SKM-1 treated with dmso at 0.1 percent for 144 hours (cell line): Measurements from ENCODE around the gene MOB1B.
"Not testable (repeated sequence)": the region's sequence is repeated elsewhere in the genome, so short reads cannot be mapped to it uniquely, and the experiment has no call there.

ENCODE experiments used
- DNase-seq: peaks from one replicate; lab custom pipeline; 2025; ENCODE audit not compliant: unreplicated experiment; lab: John Stamatoyannopoulos, UW

The MOB1B gene

DNA sequence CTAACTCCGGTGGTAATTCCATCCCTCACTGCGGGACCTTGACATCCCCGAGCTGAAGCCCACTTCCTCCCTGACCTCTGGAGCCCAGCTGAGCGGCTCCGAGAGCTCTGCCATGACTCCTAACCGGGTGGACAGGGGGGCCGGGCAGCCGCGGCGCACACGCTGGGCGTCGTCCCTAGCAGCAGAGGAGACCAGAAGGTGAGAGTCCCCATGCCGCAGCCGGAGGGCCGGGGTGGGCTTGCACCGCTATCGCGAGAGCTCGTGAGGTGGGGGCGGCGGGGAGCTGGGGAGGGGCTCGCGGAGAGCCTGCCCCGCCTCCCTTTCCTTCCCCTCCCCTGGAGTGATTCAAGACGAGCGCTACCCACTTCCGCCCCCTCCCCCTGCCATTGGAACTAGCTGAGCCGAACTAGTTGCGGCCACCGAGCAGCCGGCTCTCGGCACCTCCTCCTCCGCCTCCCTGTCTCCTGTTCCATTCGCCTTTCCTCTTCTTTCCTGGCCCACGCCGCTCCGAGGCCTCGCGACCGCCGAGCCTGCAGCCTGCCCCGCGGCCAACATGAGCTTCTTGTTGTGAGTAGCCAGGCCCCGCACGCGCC lies at the start of gene MOB1B:
TSS of gene MOB1B (plus strand) at position 386 of the 593 bp plus-strand sequence. CDS start at position 554, 168 bp downstream.
- DNase-seq = peak; percentile 83

DNA sequence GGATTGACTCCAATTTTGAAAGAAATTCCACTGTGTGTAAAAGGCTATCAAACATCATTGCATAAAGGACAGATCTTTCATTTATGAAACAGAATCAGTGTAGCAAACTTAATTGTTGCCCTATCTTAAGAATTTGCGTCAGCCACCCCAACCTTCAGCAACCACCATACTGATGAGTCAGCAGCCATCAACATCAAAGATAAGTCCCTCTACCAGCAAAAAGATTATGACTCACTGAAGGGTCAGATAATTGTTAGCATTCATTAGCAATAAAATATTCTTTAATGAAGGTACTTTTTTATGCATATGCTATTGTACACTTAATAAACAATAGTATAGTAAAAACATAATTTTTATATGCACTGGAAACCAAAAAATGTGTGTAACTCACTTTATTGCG lies 46.7 kb upstream of the MOB1B start:
- DNase-seq = no peak

GRCh38 chr4:70858454-70858853 lies 43.7 kb upstream of the MOB1B start:
- DNase-seq = no peak

DNA sequence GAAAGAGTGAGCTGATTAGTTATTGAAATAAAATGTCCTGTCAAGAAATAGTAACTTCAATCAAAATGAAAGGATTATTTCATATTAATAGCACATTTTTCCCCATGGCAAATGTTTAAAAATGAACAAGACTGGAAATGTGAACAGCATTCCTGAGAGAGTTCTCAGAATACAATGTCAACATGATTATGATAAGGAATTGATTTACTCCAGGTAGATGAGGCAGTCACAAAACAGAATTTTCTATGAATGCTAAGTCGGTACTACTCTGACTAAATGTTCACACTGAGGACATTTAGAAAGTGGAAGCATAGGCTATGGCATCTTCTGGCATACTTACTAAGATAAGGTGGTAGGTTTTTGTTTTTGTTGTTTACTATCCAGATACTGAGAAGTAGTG lies 43.1 kb upstream of the MOB1B start:
- no peak for DNase-seq

GRCh38 chr4:70863099-70863790 lies 38.9 kb upstream of the MOB1B start:
- DNase-seq = no peak

DNA sequence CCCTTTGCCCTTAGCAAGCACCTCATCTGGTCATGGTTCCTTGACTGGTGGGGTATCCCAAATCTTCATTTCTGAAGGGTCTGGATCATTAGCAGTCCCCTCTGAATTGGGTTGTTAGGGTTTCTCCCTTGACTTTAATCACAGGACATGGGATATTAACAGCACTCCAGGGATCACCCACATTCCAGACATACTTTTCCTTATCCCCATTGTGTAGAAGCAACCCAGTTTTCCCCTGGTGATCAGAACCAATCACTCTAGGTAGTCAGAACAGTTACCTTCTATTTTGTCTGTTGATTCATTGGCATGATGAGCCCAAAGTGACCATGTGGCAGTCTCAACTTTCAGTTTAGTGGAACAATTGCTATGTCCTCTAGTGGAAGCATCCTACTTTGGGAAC lies 33.4 kb upstream of the MOB1B start:
- no peak for DNase-seq

GRCh38 chr4:70873216-70873615 lies 29.0 kb upstream of the MOB1B start:
- no peak for DNase-seq

GRCh38 chr4:70874268-70875156 lies 27.7 kb upstream of the MOB1B start:
- DNase-seq = no peak

GRCh38 chr4:70877556-70877955 lies 24.6 kb upstream of the MOB1B start:
- no peak for DNase-seq

GRCh38 chr4:70880739-70881138 lies 21.4 kb upstream of the MOB1B start:
- no peak for DNase-seq

- DNase-seq = no peak
Observed at GRCh38 chr4:70885174-70885573, 17.0 kb upstream of the MOB1B start.

DNA sequence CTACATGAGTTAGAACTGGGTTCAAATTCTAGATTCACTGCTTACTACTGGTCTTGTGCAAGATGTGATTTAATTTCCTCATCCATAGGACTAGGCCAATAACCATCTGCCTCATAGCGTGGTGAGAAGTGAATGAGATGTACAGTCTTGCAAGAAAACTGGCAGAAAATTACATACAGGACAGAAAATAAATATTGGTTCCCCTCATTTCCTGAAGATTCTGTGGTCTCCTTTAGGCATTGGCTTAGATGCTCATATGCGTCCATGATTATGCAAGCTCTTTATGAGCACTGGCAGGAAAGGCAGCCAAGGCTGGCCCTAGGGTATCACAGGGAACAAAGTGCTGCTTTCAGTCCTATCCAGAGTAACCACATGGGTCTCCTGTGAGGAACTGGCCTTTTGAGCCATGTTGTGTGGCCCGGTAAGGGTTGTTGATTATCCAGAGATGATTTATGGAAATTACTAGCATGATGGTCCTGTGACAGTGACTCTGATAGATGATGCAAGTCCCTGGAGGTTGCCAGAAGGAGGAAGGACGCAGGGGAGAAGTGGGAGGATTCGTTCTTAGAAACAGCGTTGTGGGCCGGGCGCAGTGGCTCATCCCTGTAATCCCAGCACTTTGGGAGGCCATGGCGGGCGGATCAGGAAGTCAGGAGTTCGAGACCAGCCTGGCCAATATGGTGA lies 9.9 kb upstream of the MOB1B start:
- DNase-seq = peak; percentile 81

DNA sequence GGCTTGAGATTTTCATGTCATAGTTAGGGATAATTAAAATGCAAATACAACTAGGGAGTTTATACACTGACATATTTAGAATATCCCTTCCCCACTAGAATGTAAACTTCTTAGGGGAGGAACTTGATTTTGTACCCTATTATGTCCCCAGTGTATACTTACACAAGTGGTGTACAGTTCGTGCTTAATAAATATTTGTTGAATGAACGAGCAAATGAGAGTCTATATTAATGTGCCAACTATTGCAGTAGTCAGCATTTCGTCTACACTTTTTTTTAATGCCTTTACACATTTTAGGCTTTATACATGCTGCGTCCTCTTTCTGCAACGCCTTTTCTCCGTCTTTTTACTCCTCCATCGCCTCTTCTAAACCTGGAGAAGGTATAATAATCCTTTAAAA lies 8.4 kb upstream of the MOB1B start:
- DNase-seq = no peak

GRCh38 chr4:70895405-70895804 lies 6.8 kb upstream of the MOB1B start:
- no peak for DNase-seq

GRCh38 chr4:70895811-70896491 lies 6.2 kb upstream of the MOB1B start:
- no peak for DNase-seq

DNA sequence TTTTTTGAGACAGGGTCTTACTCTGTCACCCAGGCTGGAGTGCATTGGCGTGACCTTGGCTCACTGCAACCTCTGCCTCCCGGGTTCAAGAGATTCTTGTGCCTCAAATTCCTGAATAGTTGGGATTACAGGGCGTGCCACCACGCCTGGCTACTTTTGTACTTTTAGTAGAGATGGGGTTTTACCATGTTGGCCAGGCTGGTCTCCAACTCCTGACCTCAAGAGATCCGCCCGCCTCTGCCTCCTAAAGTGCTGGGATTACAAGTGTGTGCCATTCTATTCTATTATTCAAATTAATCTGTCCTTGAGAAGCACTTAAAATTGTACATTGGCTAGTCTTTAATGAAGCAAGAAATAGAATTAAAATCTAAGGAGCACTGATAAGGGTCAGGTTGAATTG lies 3.6 kb upstream of the MOB1B start:
- not testable (repeated sequence) for DNase-seq

DNA sequence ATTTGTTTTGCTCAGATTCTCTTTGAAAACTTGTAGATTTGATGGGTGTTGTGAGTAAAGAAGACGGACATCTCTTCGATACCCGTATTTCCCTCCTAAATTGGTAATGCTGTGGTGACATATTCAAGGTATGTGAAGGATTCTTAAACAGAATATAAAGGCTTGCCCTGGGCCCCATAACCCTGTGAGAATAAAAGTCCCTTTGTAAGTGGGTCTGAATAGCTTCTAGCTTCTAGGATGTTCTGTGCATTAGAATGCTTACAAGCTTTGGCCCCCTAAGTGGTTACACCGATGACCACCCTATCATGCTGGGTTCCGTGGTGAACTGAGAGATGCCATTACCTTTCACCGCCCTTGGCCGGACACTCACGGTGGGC lies 574 bp upstream of the MOB1B start:
- no peak for DNase-seq

- DNase-seq = no peak
Observed at GRCh38 chr4:70902577-70903290, 565 bp downstream of the MOB1B start.

GRCh38 chr4:70903291-70903603 lies 1.1 kb downstream of the MOB1B start:
- DNase-seq = no peak

DNA sequence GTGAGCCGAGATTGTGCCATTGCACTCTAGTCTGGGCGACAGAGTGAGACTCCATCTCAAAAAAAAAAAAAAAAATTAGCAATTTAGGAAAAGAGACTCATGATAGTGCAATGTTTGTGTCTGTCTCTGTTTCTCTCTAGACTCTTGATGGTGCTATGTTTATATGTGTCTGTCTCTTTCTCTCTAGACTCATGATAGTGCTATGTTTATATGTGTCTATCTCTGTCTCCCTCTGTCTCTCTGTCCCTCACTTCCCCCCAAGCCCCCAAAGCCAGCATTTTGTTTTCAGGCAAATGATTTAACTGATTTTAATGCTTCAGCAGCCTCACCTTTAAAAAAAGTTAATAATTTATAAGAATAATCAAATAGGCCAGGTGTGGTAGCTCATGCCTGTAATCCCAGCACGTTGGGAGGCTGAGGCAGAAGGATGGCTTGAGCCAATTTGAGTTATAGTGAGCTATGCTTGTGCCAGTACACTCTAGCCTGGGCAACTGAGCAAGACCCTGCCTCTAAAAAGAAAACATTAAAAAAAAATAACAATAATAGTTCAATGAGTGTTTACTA lies 6.9 kb downstream of the MOB1B start:
- DNase-seq = no peak
